SK-N-MC (cell line): ENCODE results near the gene SEPTIN1.

ENCODE experiments used
- EZH2 ChIP-seq: fragments of 200-600 bp; sonication (generic); IDR thresholded peaks from one replicate; pipeline ENCODE4 v1.6.1; 2017; ENCODE audit warnings: antibody characterized with exemption
- POLR2AphosphoS5 ChIP-seq: IDR thresholded peaks from 2 replicates; pipeline ENCODE4 v1.6.1; 2012; ENCODE audit warnings: mild to moderate bottlenecking, low read depth, low read length, borderline replicate concordance

DNA sequence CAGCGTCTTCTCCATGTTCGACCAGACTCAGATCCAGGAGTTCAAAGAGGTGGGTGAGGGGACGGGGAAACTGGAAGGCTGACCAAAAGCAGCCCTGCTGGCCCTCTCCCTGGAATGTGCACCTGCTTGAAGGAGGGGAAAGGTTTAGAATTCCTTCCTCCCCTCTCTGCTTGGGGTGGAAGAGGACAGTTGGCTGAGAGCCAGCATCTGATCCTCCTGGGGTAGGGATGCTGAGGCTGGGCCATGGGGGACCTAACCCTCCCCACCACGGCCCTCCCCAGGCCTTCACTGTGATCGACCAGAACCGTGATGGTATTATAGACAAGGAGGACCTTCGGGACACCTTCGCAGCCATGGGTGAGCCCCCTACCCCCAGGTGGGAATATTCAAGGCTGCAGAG is 6.5 kb downstream of the SEPTIN1 start:
- TF ChIP-seq EZH2 (no peak), POLR2AphosphoS5 (no peak)
